IMR-90 (cell line): Measurements from ENCODE around the gene CDC26. TPM values are rescaled to one million over a fixed set of nuclear protein-coding genes. Genes with fewer than 3 reads are reported as not detected.

Experiments
- ATAC-seq: fragments of 200-7000 bp; cut with Tn5 transposase; 2 replicates; pipeline ENCODE4 v1.9.1; 2020; ENCODE audit warnings: low read depth, mild to moderate bottlenecking, moderate library complexity
- BruUV-seq: library from RNA; stranded (reverse); fragments of 400-500 nt; replicated peaks from 2 replicates; lab custom pipeline; 2021; lab: Mats Ljungman, UMichigan
- CTCF ChIA-PET: fragments of 300-600 bp; formaldehyde crosslinking; extraction: SDS; loops from one replicate; lab custom pipeline; 2021; ENCODE audit warnings: antibody characterized with exemption; lab: Yijun Ruan, JAX
- POLR2A ChIA-PET: fragments of 300-600 bp; sonication (Branson Sonifier 250); formaldehyde crosslinking; loops from one replicate; lab custom pipeline; 2022; ENCODE audit warnings: antibody characterized with exemption; ENCODE audit not compliant: unreplicated experiment; lab: Charles Lee
- DNase-seq: peaks from one replicate; pipeline ENCODE4 v3.0.0; 2013
- H2AFZ ChIP-seq: replicated peaks from 2 replicates; pipeline ENCODE3; 2013; ENCODE audit warnings: low read length, mild to moderate bottlenecking; ENCODE audit not compliant: poor library complexity
- H2AK5ac ChIP-seq: 2 replicates; pipeline ENCODE4 v1.6.1; 2013; ENCODE audit warnings: low read depth, low read length, inconsistent platforms
- H2AK9ac ChIP-seq: replicated peaks from 2 replicates; pipeline ENCODE3; 2013; ENCODE audit warnings: mild to moderate bottlenecking, low read depth, low read length, moderate library complexity; ENCODE audit not compliant: poor library complexity
- H2BK120ac ChIP-seq: 2 replicates; pipeline ENCODE4 v1.6.1; 2013; ENCODE audit warnings: low read depth, low read length, inconsistent platforms
- H2BK15ac ChIP-seq: 3 replicates; pipeline ENCODE4 v1.6.1; 2013; ENCODE audit warnings: low read depth, low read length, inconsistent platforms
- H2BK20ac ChIP-seq: 2 replicates; pipeline ENCODE4 v1.6.1; 2013; ENCODE audit warnings: low read depth, mild to moderate bottlenecking, inconsistent platforms, low read length, moderate library complexity
- H2BK5ac ChIP-seq: 2 replicates; pipeline ENCODE4 v1.6.1; 2013; ENCODE audit warnings: mild to moderate bottlenecking, low read depth, low read length, inconsistent platforms; ENCODE audit not compliant: poor library complexity, severe bottlenecking
- H3K14ac ChIP-seq: replicated peaks from 2 replicates; pipeline ENCODE4 v1.6.1; 2013; ENCODE audit warnings: low read depth, low read length, inconsistent platforms
- H3K18ac ChIP-seq: 2 replicates; pipeline ENCODE4 v1.6.1; 2013; ENCODE audit warnings: low read depth, low read length, control low read depth
- H3K23ac ChIP-seq: 2 replicates; pipeline ENCODE4 v1.6.1; 2013; ENCODE audit warnings: low read depth, low read length, inconsistent platforms
- H3K27ac ChIP-seq: 2 replicates; pipeline ENCODE4 v1.5.1; 2013; ENCODE audit warnings: mild to moderate bottlenecking, control low read depth, low read length; ENCODE audit not compliant: insufficient read depth
- H3K27me3 ChIP-seq: 2 replicates; pipeline ENCODE4 v1.6.1; 2013; ENCODE audit warnings: low read length; ENCODE audit not compliant: control insufficient read depth, insufficient read depth
- H3K36me3 ChIP-seq: 2 replicates; pipeline ENCODE4 v1.6.1; 2013; ENCODE audit warnings: low read length, mixed read lengths; ENCODE audit not compliant: control insufficient read depth, insufficient read depth
- H3K4ac ChIP-seq: 2 replicates; pipeline ENCODE4 v1.6.1; 2013; ENCODE audit warnings: low read depth, low read length, inconsistent platforms
- H3K4me1 ChIP-seq: 2 replicates; pipeline ENCODE4 v1.6.1; 2013; ENCODE audit warnings: low read length, mixed read lengths; ENCODE audit not compliant: control insufficient read depth, insufficient read depth
- H3K4me2 ChIP-seq: 2 replicates; pipeline ENCODE4 v1.6.1; 2013; ENCODE audit warnings: low read depth, mild to moderate bottlenecking, control low read depth, low read length, moderate library complexity
- H3K4me3 ChIP-seq: 2 replicates; pipeline ENCODE4 v1.5.1; 2013; ENCODE audit warnings: low read depth, mild to moderate bottlenecking, control low read depth, low read length, moderate library complexity; ENCODE audit not compliant: insufficient read depth
- H3K56ac ChIP-seq: 2 replicates; pipeline ENCODE4 v1.6.1; 2013; ENCODE audit warnings: low read length, inconsistent platforms; ENCODE audit not compliant: insufficient read depth; ENCODE audit errors: extremely low read depth
- H3K79me1 ChIP-seq, 2 experiments: 2 replicates each; pipeline ENCODE4 v1.6.1; 2013; ENCODE audit warnings: low read length in 2 of 2, inconsistent platforms in 1 of 2, low read depth in 1 of 2
- H3K9ac ChIP-seq: 2 replicates; pipeline ENCODE4 v1.6.1; 2013; ENCODE audit warnings: low read depth, low read length, control low read depth
- H3K9me1 ChIP-seq: 2 replicates; pipeline ENCODE4 v1.6.1; 2013; ENCODE audit warnings: low read length, inconsistent platforms; ENCODE audit not compliant: insufficient read depth
- H3K9me3 ChIP-seq: 2 replicates; pipeline ENCODE4 v1.6.1; 2013; ENCODE audit warnings: low read length; ENCODE audit not compliant: control insufficient read depth, insufficient read depth
- H4K20me1 ChIP-seq: 2 replicates; pipeline ENCODE4 v1.6.1; 2013; ENCODE audit warnings: low read length, inconsistent platforms; ENCODE audit not compliant: insufficient read depth
- H4K5ac ChIP-seq: 2 replicates; pipeline ENCODE4 v1.6.1; 2013; ENCODE audit warnings: mild to moderate bottlenecking, low read depth, low read length, control low read depth
- H4K8ac ChIP-seq, 2 experiments: 2 replicates each; pipeline ENCODE4 v1.6.1; 2013; ENCODE audit warnings: low read depth in 2 of 2, low read length in 2 of 2, control low read depth in 1 of 2, inconsistent platforms in 1 of 2
- H4K91ac ChIP-seq: 2 replicates; pipeline ENCODE4 v1.6.1; 2013; ENCODE audit warnings: low read depth, low read length, inconsistent platforms; ENCODE audit not compliant: insufficient read depth
- BHLHE40 ChIP-seq: fragments of 150-350 bp; IDR thresholded peaks from 2 replicates; pipeline ENCODE4 v1.6.1; 2016; ENCODE audit warnings: mild to moderate bottlenecking, low read depth, low read length
- CEBPB ChIP-seq: IDR thresholded peaks from 2 replicates; pipeline ENCODE4 v1.6.1; 2012; ENCODE audit warnings: low read depth, low read length, improper control_type of control experiment
- CHD1 ChIP-seq: IDR thresholded peaks from 2 replicates; pipeline ENCODE4 v1.6.1; 2012; ENCODE audit warnings: low read depth, low read length, improper control_type of control experiment
- FOS ChIP-seq: fragments of 150-350 bp; IDR thresholded peaks from 2 replicates; pipeline ENCODE4 v1.6.1; 2016; ENCODE audit warnings: low read depth, low read length
- MAFK ChIP-seq: IDR thresholded peaks from 2 replicates; pipeline ENCODE4 v1.6.1; 2012; ENCODE audit warnings: low read depth, low read length, improper control_type of control experiment
- MAZ ChIP-seq: IDR thresholded peaks from 2 replicates; pipeline ENCODE4 v1.6.1; 2012; ENCODE audit warnings: low read depth, mild to moderate bottlenecking, low read length, improper control_type of control experiment, moderate library complexity, borderline replicate concordance
- MXI1 ChIP-seq: IDR thresholded peaks from 2 replicates; pipeline ENCODE4 v1.6.1; 2012; ENCODE audit warnings: low read depth, mild to moderate bottlenecking, low read length, moderate library complexity, borderline replicate concordance
- NFE2L2 ChIP-seq: fragments of 150-350 bp; IDR thresholded peaks from 2 replicates; pipeline ENCODE4 v1.6.1; 2016; ENCODE audit warnings: low read depth, mild to moderate bottlenecking, low read length
- POLR2A ChIP-seq: IDR thresholded peaks from 2 replicates; pipeline ENCODE4 v1.6.1; 2012; ENCODE audit warnings: mild to moderate bottlenecking, low read depth, low read length
- RAD21 ChIP-seq: IDR thresholded peaks from 2 replicates; pipeline ENCODE4 v1.6.1; 2012; ENCODE audit warnings: low read length, improper control_type of control experiment
- RCOR1 ChIP-seq: IDR thresholded peaks from 2 replicates; pipeline ENCODE4 v1.6.1; 2012; ENCODE audit warnings: mild to moderate bottlenecking, low read length, improper control_type of control experiment; ENCODE audit not compliant: insufficient replicate concordance
- RFX5 ChIP-seq: IDR thresholded peaks from 2 replicates; pipeline ENCODE4 v1.8.0; 2012; ENCODE audit warnings: low read depth, mild to moderate bottlenecking, low read length, moderate library complexity
- SMC3 ChIP-seq: fragments of 150-350 bp; IDR thresholded peaks from 2 replicates; pipeline ENCODE4 v1.6.1; 2016; ENCODE audit warnings: low read depth, mild to moderate bottlenecking, antibody characterized with exemption, low read length, moderate library complexity
- WGBS, 2 experiments: methylation state at CpG; one replicate each; pipeline versions ENCODE4 v1.1.5 to v1.1.7; 2013; ENCODE audit warnings: missing lambda C conversion rate in 2 of 2; ENCODE audit not compliant: insufficient read length in 1 of 2; ENCODE audit errors: extremely low coverage in 2 of 2; 5-methylcytosine and 5-hydroxymethylcytosine counted together
- dilution Hi-C: fragments of 300-500 bp; cut with HindIII; formaldehyde crosslinking; loops from one replicate; pipeline ENCODE4 v1.14.3; 2018; ENCODE audit warnings: low sequenced_read_pairs; ENCODE audit not compliant: unreplicated experiment
- in situ Hi-C: fragments of 300-500 bp; cut with MboI; formaldehyde crosslinking; loops from 3 replicates; pipeline ENCODE4 v1.14.3; 2019; ENCODE audit warnings: low sequenced_read_pairs, inconsistent platforms, mixed read lengths
- intact Hi-C: fragments of 100-400 bp; cut with micrococcal nuclease; formaldehyde crosslinking; loops from 2 replicates; pipeline ENCODE4 v1.10.0; 2022
- polyA plus RNA-seq, 3 experiments: library from polyadenylated mRNA; depleted of rRNA; stranded (reverse); fragments of >200 nt; gene quantifications; 2 replicates each; pipeline ENCODE4 v1.2.3, GENCODE V29; 2012; ENCODE audit warnings: low replicate concordance in 1 of 3
- total RNA-seq: library from RNA; depleted of rRNA; stranded (reverse); fragments of >200 nt; gene quantifications from 2 replicates; pipeline ENCODE4 v1.2.3, GENCODE V29; 2012
- TF ChIP-seq, protein P1 (sequence below): conservative IDR thresholded peaks from 2 replicates; pipeline ENCODE4 v1.5.1; 2012; ENCODE audit warnings: mild to moderate bottlenecking, low read depth, low read length, improper control_type of control experiment
- TF ChIP-seq, protein P2 (sequence below): fragments of 150-350 bp; IDR thresholded peaks from 2 replicates; pipeline ENCODE4 v1.6.1; 2016; ENCODE audit warnings: low read depth, mild to moderate bottlenecking, low read length, moderate library complexity, borderline replicate concordance
- TF ChIP-seq, protein P3 (sequence below): fragments of 150-350 bp; IDR thresholded peaks from 2 replicates; pipeline ENCODE4 v1.6.1; 2017; ENCODE audit warnings: mild to moderate bottlenecking, antibody characterized with exemption, low read length, low read depth

CDC26 gene
- total and polyA plus RNA-seq, 2 of the 4 experiments (the other 2 are of a cell fraction): 16.5 to 32.7 TPM

DNA sequence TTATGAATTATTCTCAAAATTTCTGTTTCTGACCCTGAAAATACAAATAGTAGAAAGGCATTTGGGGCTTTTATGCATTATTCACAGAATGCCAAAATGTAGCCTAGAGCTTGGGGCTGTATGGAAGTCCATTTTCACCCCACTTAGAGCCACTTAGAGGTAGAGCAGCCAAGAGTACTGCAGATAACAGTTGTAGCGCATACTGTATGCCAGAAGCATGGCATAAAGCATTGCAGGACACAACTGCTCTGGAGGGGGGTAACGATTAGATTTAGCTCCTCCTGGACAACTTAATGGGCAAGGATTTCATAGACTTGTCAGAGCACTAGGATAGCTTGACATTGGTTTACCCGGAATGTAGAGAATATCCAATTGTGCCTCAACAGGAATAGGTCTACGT, 38.3 kb downstream of the CDC26 start:
- POLR2A ChIA-PET: no interaction called here

More for the DNA sequence above, 38.3 kb downstream of the CDC26 start:
- peaks cover 6% of the 10 kb centered on the region; the same call in 1 of the 2 replicates for H3K9me1 ChIP-seq
- no peak overlapping the region for H2AK5ac ChIP-seq
- peaks cover 27 to 55% of the 10 kb centered on the region in 2 experiments for H3K79me1 ChIP-seq
- H3K4me3 ChIP-seq: no peak overlapping the region
- no peak for DNase-seq
- no peaks in the 10 kb centered on the region for H3K9me3 ChIP-seq
- H2AK9ac ChIP-seq: no peak overlapping the region
- H3K27ac ChIP-seq: no peak overlapping the region
- H3K27me3 ChIP-seq: no peaks in the 10 kb centered on the region
- 100% methylated on average over 1 of the region's 4 CpGs; no CpG with 5 or more reads in 1 of the 2 experiments for WGBS, 2 experiments
- H2AFZ ChIP-seq: no peak overlapping the region
- no peak overlapping the region for H3K56ac ChIP-seq
- no peak overlapping the region for H2BK120ac ChIP-seq
- no peak for ATAC-seq
- TF ChIP-seq BHLHE40 (no peak), FOS (no peak), MAZ (no peak), CHD1 (no peak), MXI1 (no peak), NFE2L2 (no peak), CEBPB (no peak), POLR2A (no peak), MAFK (no peak), RCOR1 (no peak), RAD21 (no peak), RFX5 (no peak), SMC3 (no peak)
- TF ChIP-seq, protein P1, sequence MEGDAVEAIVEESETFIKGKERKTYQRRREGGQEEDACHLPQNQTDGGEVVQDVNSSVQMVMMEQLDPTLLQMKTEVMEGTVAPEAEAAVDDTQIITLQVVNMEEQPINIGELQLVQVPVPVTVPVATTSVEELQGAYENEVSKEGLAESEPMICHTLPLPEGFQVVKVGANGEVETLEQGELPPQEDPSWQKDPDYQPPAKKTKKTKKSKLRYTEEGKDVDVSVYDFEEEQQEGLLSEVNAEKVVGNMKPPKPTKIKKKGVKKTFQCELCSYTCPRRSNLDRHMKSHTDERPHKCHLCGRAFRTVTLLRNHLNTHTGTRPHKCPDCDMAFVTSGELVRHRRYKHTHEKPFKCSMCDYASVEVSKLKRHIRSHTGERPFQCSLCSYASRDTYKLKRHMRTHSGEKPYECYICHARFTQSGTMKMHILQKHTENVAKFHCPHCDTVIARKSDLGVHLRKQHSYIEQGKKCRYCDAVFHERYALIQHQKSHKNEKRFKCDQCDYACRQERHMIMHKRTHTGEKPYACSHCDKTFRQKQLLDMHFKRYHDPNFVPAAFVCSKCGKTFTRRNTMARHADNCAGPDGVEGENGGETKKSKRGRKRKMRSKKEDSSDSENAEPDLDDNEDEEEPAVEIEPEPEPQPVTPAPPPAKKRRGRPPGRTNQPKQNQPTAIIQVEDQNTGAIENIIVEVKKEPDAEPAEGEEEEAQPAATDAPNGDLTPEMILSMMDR: no peak
- TF ChIP-seq, protein P2, sequence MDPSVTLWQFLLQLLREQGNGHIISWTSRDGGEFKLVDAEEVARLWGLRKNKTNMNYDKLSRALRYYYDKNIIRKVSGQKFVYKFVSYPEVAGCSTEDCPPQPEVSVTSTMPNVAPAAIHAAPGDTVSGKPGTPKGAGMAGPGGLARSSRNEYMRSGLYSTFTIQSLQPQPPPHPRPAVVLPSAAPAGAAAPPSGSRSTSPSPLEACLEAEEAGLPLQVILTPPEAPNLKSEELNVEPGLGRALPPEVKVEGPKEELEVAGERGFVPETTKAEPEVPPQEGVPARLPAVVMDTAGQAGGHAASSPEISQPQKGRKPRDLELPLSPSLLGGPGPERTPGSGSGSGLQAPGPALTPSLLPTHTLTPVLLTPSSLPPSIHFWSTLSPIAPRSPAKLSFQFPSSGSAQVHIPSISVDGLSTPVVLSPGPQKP: no peak
- TF ChIP-seq, protein P3, sequence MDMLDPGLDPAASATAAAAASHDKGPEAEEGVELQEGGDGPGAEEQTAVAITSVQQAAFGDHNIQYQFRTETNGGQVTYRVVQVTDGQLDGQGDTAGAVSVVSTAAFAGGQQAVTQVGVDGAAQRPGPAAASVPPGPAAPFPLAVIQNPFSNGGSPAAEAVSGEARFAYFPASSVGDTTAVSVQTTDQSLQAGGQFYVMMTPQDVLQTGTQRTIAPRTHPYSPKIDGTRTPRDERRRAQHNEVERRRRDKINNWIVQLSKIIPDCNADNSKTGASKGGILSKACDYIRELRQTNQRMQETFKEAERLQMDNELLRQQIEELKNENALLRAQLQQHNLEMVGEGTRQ: no peak
- intact Hi-C loops (no loop called here), in situ Hi-C loops (no loop called here), dilution Hi-C loops (no loop called here)
- no peak overlapping the region for H3K23ac ChIP-seq
- CTCF ChIA-PET: no interaction called here
- no peak overlapping the region for H2BK20ac ChIP-seq
- no peak overlapping the region for H4K8ac ChIP-seq
- no peaks in the 10 kb centered on the region for H3K36me3 ChIP-seq
- no peak overlapping the region for H4K5ac ChIP-seq
- no peak overlapping the region for H3K4ac ChIP-seq
- H3K14ac ChIP-seq: no peak overlapping the region
- no peak overlapping the region for H2BK5ac ChIP-seq
- H3K9ac ChIP-seq: no peak overlapping the region
- no peak overlapping the region for H3K18ac ChIP-seq
- H2BK15ac ChIP-seq: no peak overlapping the region
- no peak overlapping the region for H3K4me2 ChIP-seq
- H4K91ac ChIP-seq: no peak overlapping the region
- H3K4me1 ChIP-seq: peaks cover 4% of the 10 kb centered on the region
- peaks cover 49% of the 10 kb centered on the region for H4K20me1 ChIP-seq
- no TSS peak for BruUV-seq
